Measurements from ENCODE around the gene BCKDK. TPM values are rescaled to one million over a fixed set of nuclear protein-coding genes. Genes with fewer than 3 reads are reported as not detected.
"Not testable (repeated sequence)": the region's sequence is repeated elsewhere in the genome, so short reads cannot be mapped to it uniquely, and the experiment has no call there.

The BCKDK gene
- total RNA-seq, 1 donor from 2014 or later = 47.5 TPM

- Mint-ChIP-seq H3K27ac (no peak overlapping the region), H3K36me3 (ENCODE audit: low read depth) (no peaks in the 10 kb centered on the region), H3K27me3 (ENCODE audit: low read depth) (peaks cover 15% of the 10 kb centered on the region), H3K4me3 (ENCODE audit: low read depth) (no peak overlapping the region), H3K9me3 (no peaks in the 10 kb centered on the region), H3K4me1 (ENCODE audit: low read depth) (no peaks in the 10 kb centered on the region)
- no peak for DNase-seq (ENCODE audit: low spot score)
- intact Hi-C loops (cut with micrococcal nuclease) = no loop called here
These were observed 40.1 kb downstream of the BCKDK start for GRCh38 chr16:31148281-31148728.

- Mint-ChIP-seq H3K36me3 (ENCODE audit: low read depth) (no peaks in the 10 kb centered on the region), H3K27ac (no peak overlapping the region), H3K4me1 (ENCODE audit: low read depth) (no peaks in the 10 kb centered on the region), H3K9me3 (no peaks in the 10 kb centered on the region), H3K4me3 (ENCODE audit: low read depth) (no peak overlapping the region), H3K27me3 (ENCODE audit: low read depth) (peaks cover 15% of the 10 kb centered on the region)
- intact Hi-C loops (cut with micrococcal nuclease) = no loop called here
- no peak for DNase-seq (ENCODE audit: low spot score)
These were observed 40.7 kb downstream of the BCKDK start for GRCh38 chr16:31148896-31149295.

- Mint-ChIP-seq H3K27ac (no peak overlapping the region), H3K4me1 (ENCODE audit: low read depth) (no peaks in the 10 kb centered on the region), H3K9me3 (no peaks in the 10 kb centered on the region), H3K4me3 (ENCODE audit: low read depth) (no peak overlapping the region), H3K27me3 (ENCODE audit: low read depth) (peaks cover 15% of the 10 kb centered on the region), H3K36me3 (ENCODE audit: low read depth) (no peaks in the 10 kb centered on the region)
- intact Hi-C loops (cut with micrococcal nuclease) = no loop called here
- no peak for DNase-seq (ENCODE audit: low spot score)
These were observed 41.1 kb downstream of the BCKDK start for GRCh38 chr16:31149332-31149731.

GRCh38 chr16:31149894-31150890 is 42.0 kb downstream of the BCKDK start, which contains the start of gene PRSS36:
Gene PRSS36, minus strand, starts transcription at chr16:31150066. Its CDS starts 31 bp downstream, at chr16:31150035.
- Mint-ChIP-seq H3K4me1 (ENCODE audit: low read depth) (no peaks in the 10 kb centered on the region), H3K27ac (no peak within 1 kb of the TSS), H3K4me3 (ENCODE audit: low read depth) (no peak within 1 kb of the TSS), H3K27me3 (ENCODE audit: low read depth) (peaks cover 15% of the 10 kb centered on the region), H3K36me3 (ENCODE audit: low read depth) (no peaks in the 10 kb centered on the region), H3K9me3 (no peaks in the 10 kb centered on the region)
- no peak for DNase-seq (ENCODE audit: low spot score)
- intact Hi-C loops (cut with micrococcal nuclease) = no loop called here

DNA sequence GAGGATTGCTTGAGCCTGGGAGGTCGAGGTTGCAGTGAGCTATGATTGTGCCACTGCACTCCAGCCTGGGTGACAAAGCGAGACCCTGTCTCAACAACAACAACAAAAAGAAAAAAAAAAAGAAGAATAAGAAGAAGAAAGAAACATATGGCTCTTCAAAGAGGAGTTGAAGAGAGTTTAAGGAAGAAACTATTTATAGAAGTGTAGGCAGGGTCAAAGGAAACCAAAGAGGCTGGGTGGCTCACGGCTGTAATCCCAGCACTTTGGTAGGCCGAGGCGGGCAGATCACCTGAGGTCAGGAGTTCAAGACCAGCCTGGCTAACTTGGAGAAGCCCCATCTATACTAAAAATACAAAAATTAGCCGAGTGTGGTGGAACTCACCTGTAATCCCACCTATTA is 42.8 kb downstream of the BCKDK start:
- DNase-seq (ENCODE audit: low spot score); intact Hi-C loops (cut with micrococcal nuclease); H3K27ac Mint-ChIP-seq; H3K36me3 Mint-ChIP-seq (ENCODE audit: low read depth); H3K9me3 Mint-ChIP-seq; H3K4me3 Mint-ChIP-seq (ENCODE audit: low read depth); H3K4me1 Mint-ChIP-seq (ENCODE audit: low read depth): not testable (repeated sequence)
- peaks cover 15% of the 10 kb centered on the region for H3K27me3 Mint-ChIP-seq (ENCODE audit: low read depth)

DNA sequence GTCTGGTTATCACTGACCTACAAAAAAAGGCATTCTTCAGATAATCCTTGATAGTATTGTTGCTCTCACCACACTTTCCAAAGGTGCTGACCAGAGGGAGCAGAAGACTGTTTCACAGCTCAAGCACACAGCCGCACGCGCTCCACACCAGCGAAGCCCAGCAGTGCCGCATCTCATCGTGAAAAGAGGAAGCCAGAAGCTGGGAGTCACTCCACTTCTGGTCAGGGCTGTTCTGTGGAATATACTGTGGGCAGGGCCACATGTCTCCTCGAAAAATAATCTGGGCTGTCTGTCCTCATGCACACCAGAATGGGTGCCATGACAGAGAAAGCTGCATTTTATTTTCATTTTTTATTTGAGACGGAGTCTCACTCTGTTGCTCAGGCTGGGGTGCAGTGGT is 49.0 kb downstream of the BCKDK start:
- H3K4me1 Mint-ChIP-seq (ENCODE audit: low read depth) = peaks cover 5% of the 10 kb centered on the region
- DNase-seq (ENCODE audit: low spot score) = no peak
- H3K4me3 Mint-ChIP-seq (ENCODE audit: low read depth) = no peak overlapping the region
- intact Hi-C loops (cut with micrococcal nuclease) = no loop called here
- no peak overlapping the region for H3K27ac Mint-ChIP-seq
- no peaks in the 10 kb centered on the region for H3K9me3 Mint-ChIP-seq
- peaks cover 11% of the 10 kb centered on the region for H3K27me3 Mint-ChIP-seq (ENCODE audit: low read depth)
- H3K36me3 Mint-ChIP-seq (ENCODE audit: low read depth) = no peaks in the 10 kb centered on the region

Other genes starting within 250 kb of the BCKDK start
- 26.8 and 27.1 TPM in 2 replicates for gene BCL7C, start 214.3 kb upstream of the BCKDK start, total RNA-seq
- gene CTF1, start 211.8 kb upstream of the BCKDK start, total RNA-seq = 0.21 and 0.30 TPM in 2 replicates
- 34.4 and 34.6 TPM in 2 replicates for gene FBXL19, start 184.8 kb upstream of the BCKDK start, total RNA-seq
- gene ORAI3, start 159.3 kb upstream of the BCKDK start, total RNA-seq = 14.2 and 17.4 TPM in 2 replicates
- 28.9 TPM in 2 replicates for gene SETD1A, start 150.6 kb upstream of the BCKDK start, total RNA-seq
- gene HSD3B7, start 123.2 kb upstream of the BCKDK start, total RNA-seq = 2.9 and 3.3 TPM in 2 replicates
- gene STX1B, start 97.7 kb upstream of the BCKDK start, total RNA-seq = 0.57 and 0.97 TPM in 2 replicates
- 48.2 and 51.8 TPM in 2 replicates for gene STX4, start 74.8 kb upstream of the BCKDK start, total RNA-seq
- 12.7 and 13.2 TPM in 2 replicates for gene ZNF668, start 34.1 kb upstream of the BCKDK start, total RNA-seq
- 24.4 and 24.5 TPM in 2 replicates for gene ZNF646, start 34.0 kb upstream of the BCKDK start, total RNA-seq
- gene PRSS53, start 19.4 kb upstream of the BCKDK start, total RNA-seq = 4.8 and 5.1 TPM in 2 replicates
- gene VKORC1, start 13.6 kb upstream of the BCKDK start, total RNA-seq = 54.5 and 60.0 TPM in 2 replicates
- 60.5 and 61.2 TPM in 2 replicates for gene KAT8, start 9.3 kb downstream of the BCKDK start, total RNA-seq
- not detected in 2 replicates for gene PRSS8, start 27.3 kb downstream of the BCKDK start, total RNA-seq
- 0.07 and 0.14 TPM in 2 replicates for gene PRSS36, start 41.7 kb downstream of the BCKDK start, total RNA-seq
- gene FUS, start 71.8 kb downstream of the BCKDK start, total RNA-seq = 874 and 904 TPM in 2 replicates
- 15.1 and 15.3 TPM in 2 replicates for gene PYCARD, start 94.4 kb downstream of the BCKDK start, total RNA-seq
- gene TRIM72, start 105.7 kb downstream of the BCKDK start, total RNA-seq = 0.11 TPM in 1 of 2 replicates, not detected in the other
- gene PYDC1, start 108.7 kb downstream of the BCKDK start, total RNA-seq = not detected in 2 replicates
- gene ITGAM, start 151.6 kb downstream of the BCKDK start, total RNA-seq = 7.0 and 8.4 TPM in 2 replicates
- 56.2 and 56.9 TPM in 2 replicates for gene ITGAX, start 246.8 kb downstream of the BCKDK start, total RNA-seq

All from activated T-helper 2 cell treated with anti-CD3 and anti-CD28 coated beads, Interferon-gamma antibody, Interleukin-2, Interleukin-4, amounts not matched to agents 10 μg/mL and 5 μg/mL and 100 μg/mL, durations not matched to agents 14 hours and 24 hours and 36 hours (primary cell).